GM18907 (cell line): Measurements from ENCODE around the gene PCGF2.

Experiments
- ATAC-seq: cut with Tn5 transposase; IDR thresholded peaks from one replicate; pipeline ENCODE4 v1.9.1; 2021; ENCODE audit warnings: mild to moderate bottlenecking, moderate library complexity; ENCODE audit not compliant: unreplicated experiment

PCGF2 gene

DNA sequence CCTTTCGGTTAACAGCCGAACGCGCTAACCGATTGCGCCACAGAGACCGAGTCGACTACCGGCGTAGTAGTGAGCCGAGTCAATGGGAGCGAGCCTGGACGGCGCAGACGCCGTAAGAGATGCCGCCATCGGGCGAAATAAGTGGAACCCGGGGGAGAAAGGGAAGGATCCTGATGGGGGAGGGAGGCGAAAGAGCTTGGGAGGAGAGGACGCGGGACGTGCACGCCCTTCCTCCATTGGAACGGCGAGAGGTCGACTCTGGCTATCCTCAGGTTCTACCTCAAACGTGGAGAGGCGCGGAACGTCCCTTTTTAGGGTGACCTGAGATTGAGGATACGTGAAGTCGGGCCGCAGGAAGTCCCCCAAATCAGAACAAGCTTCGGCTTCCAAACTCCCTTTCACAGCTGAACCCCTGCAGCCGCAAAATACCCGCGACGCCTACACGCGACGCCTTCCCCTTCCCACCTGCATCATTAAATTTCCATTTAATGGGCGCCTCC, 3.7 kb upstream of the PCGF2 start:
- ATAC-seq = peak; percentile 25

- ATAC-seq = no peak
Observed at GRCh38 chr17:38751144-38751807, 3.1 kb upstream of the PCGF2 start.

GRCh38 chr17:38750312-38751121, 2.4 kb upstream of the PCGF2 start:
- no peak for ATAC-seq

DNA sequence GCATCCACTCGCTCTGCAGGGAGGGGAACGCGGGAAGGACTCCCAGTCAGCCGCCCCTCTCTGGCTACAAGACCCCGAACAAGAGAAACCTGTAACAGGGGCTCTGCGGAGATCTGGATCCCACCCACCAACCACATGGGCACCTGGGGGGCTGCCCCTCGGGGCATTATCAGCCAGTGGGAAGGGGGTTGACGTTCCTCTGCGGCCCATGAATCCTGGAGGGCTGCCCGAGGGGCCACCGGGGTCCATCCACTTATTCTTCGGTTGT, 1.8 kb upstream of the PCGF2 start:
- ATAC-seq = no peak

GRCh38 chr17:38749223-38750043, 1.3 kb upstream of the PCGF2 start:
- no peak for ATAC-seq

GRCh38 chr17:38748892-38749222, 721 bp upstream of the PCGF2 start:
- ATAC-seq = no peak

DNA sequence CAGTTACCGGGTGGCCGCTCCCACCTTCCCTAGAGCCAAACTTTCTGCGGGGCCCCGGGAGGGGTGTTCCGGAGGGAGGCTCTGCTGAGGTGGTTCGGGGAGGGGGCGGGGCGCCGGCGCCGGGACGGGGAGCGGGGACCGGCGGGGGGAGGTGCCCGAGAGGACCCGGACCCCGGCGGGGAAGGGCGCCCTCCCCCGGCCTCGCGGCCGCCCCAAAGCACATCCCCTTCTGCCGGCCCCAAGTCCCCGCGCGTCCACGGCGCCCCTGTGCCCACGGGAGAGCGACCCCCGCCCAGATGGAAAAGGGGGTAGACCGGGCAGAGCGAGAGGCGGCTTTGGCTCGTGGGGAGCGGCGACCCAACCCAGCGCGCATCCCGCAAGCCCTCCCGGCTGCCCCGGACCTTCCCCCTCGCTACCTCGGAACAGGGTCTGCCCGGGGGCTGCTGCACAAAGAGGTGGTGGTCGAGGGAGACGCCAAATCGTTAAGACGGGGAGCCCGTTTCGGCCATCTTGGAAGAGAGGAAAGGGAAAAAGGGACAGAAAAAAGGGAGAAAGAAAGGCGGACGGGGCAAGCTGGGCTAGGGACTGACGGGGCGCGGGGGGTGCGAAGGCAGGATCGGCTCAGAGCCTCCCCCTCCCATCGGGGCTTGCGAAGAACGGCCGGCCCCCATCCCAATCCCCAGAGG, 530 bp downstream of the PCGF2 start:
- ATAC-seq = no peak

GRCh38 chr17:38746849-38747462, 1.2 kb downstream of the PCGF2 start:
- ATAC-seq = no peak

- ATAC-seq = no peak
Observed at GRCh38 chr17:38746004-38746848, 1.9 kb downstream of the PCGF2 start.

GRCh38 chr17:38745545-38745944, 2.6 kb downstream of the PCGF2 start:
- no peak for ATAC-seq

GRCh38 chr17:38743556-38744171, 4.5 kb downstream of the PCGF2 start:
- no peak for ATAC-seq

DNA sequence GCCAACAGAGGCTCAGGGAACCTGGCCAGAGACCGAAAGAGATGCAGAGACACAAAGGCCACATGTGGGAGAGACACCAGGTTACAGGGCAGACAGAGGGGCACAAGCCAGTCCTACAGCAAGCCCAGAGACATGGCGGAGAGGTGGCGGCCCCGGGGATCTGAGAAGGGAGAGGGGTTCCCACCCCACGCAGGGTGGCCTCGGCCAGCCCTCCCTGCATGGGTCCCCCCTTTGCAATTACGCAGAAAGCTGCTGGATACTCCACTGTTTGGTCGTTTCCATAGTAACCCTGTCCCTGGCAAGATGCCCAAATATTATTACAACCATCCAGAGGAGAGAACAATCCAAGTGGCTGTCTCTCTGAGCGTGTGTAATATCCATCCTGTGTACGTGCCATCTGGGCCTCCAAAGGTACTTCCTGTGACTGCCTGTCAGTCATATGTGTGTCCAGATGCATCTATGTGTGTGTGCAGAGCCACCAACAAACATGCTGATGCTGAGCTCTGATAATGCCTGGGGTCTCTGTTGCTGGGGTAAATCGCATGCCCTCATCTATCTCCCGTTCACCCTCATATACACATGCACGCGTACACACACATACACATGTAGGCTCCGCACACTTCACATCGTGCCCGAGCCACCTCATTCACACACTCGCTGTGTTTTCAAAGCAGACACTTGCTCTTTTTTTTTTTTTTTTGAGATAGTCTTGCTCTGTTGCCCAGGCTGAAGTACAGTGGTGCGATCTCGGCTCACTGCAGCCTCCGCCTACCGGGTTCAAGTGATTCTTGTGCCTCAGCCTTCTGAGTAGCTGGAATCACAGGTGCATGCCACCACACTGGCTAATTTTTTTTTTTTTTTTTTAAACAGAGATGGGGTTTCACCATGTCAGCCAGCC, 5.5 kb downstream of the PCGF2 start:
- ATAC-seq = no peak

DNA sequence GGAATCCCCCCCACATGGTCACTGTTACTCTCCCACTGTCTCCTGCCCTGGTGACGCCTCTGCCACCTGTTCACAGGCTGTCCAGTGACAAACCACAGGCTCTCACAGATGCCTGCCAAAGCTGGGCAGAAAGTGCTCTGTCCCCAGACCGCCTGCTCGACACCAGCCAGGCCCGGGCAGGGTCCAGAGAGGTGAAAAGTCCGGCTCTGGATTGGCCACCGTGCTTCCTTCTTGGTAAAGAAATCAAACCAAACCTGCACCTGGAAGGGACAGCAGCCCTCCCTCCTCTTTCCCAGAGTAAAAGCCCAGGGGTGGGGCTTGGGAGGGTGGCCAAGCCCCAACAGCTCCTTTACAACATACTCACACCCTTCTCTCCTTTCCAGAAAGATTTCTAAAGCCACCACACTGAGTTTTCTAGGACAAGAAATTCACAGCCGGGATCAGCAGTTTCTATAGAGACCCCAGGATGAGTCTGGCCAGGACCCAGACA, 6.2 kb downstream of the PCGF2 start:
- no peak for ATAC-seq

GRCh38 chr17:38741461-38741860, 6.7 kb downstream of the PCGF2 start:
- no peak for ATAC-seq

DNA sequence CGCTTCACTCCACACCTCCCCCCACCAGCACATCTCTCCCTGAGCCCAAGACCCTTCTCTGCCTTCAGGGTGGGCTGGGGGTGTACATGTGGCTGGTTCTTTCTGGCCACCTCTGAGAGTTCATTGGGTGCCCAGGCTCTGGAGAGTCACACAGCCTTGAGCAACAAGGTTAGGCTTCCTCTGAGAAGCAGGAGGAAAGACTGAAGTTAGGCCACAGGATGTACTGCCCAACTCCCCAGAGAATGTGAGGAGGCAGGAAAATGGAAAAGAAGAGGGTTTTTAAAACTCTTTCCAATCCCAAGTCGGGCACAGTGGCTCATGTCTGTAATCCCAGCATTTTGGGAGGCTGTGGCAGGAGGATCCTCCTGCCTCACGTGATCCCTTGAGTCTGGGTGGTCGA, 7.3 kb downstream of the PCGF2 start:
- ATAC-seq = no peak

- ATAC-seq = no peak
Observed at GRCh38 chr17:38740044-38740443, 8.1 kb downstream of the PCGF2 start.

DNA sequence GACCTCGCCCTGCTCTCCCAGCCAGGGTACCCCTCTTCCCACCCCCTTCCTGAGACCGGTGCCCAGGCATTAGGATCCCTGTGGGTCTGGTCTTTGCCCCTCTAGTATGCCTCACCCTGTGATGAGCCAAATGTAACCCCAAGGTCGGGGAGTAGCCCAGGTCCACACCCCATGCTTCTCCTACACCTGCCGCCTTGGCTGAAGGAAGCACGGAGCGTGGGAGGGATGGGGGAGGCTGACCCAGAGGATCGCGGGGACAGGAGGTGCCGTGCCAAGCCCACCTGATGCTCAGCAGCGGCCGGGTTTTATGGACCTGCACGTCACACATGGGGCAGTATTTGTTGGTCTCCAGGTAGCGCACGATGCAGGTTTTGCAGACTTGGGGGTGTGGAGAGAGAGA, 8.8 kb downstream of the PCGF2 start:
- no peak for ATAC-seq

DNA sequence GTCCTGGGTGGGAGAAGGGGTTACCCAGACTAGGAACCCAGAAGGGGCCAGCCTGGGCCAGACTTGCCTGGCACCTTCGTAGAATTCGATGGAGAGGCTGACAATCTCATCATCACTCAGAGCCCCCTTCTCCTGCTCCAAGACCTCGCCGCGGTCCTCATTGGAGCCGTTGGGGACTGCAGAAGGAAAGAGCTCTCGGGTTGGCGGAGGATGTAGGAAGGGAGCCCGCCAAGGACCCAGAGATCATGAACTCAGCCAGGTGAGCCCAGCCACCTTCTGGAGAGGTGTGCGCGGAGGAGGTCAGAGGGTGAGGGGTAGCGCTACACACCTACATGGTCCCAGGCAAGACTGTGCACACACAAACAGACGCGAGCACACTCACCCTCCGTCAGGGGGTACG, 9.4 kb downstream of the PCGF2 start:
- ATAC-seq = no peak
